NCI-H774 (cell line): Measurements from ENCODE around the gene CD40.

Experiments
- DNase-seq: peaks from one replicate; lab custom pipeline; 2025; lab: John Stamatoyannopoulos, UW

CD40 gene

DNA sequence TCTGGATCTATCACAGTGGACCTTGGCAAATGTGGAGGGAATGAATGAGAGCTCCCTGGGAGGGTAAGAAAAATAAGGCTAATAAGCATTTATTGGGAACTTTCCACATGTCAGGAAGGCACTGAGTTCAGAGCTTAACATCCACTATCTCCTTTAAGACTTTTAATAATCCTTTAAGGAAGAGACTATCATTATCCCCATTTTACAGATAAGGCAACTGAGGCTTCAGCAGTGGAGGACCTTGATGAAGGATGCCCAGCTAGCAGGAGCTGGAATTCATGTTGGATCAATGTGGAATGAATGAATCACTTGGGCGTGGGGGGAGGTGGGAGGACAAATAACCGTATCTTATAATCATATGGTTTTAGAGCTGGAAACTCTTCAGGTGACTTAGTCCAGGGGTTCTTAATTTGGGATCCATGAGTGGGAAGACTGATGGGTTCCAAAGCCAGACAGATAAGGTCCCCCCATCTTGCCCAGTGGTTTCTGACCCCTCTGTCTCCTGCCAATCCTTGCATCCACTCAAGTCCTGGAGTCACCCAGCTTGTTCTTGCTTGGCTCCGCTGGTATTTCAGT is 54.9 kb downstream of the CD40 start:
- no peak for DNase-seq

DNA sequence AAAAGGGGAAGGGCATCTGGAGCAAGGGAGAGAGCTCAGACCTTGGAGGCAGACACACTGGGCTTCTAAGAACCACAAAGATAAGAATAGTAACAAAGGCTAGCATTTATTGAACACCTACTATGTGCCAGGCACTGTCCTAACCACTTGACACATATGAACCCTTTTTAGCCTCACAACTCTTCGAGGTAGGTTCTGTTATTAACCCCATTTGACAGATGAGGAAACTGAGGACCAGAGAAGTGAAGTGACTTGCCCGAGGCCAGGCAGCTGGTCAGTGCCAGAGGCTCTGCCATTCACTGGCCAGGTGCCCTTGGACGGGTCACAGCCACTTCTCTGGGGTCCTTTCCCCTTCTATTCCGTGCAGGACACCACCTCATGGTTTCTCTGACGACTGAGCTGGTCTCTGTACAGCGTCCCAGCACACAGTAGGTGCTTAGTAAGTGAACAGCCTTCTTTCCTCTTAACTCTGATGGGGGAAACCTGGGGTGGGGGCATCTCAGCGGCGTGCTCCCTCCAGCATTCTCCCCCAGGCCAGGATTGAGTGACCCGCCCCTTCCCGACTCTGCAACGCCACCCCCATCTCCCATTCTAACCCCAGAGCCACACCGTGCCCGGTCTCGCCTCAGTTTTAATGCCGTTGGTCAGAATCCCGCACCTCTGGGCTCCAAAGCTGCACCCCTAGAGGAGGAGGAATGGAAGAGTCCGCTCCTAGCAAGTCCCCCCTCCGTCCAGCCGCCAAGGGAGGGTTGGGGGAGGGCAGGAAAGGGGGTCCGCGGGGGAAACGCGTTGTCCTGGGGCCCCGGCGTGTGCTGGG is 55.7 kb downstream of the CD40 start:
- DNase-seq, result no peak

- peak; percentile 48 for DNase-seq
Measured at GRCh38 chr20:46174469-46175126, 56.5 kb downstream of the CD40 start.

DNA sequence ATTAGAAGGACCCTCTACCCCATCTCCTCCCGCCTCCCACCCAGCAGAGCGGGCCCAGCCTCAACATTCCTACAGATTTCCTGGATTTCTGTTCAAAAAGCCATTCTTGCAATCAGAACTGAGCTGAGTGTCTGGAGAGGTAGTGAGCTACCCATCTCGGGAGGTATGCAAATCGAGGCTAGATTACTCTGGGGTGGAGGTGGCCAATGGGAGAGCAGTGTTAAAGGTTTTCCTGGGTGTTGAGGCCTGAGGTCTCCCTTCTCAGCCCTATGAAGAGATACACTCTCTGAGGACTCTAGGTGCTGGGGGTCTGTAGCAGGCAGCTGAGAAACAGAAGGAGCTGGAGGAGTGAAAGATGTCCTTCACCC is 57.0 kb downstream of the CD40 start:
- DNase-seq, result no peak

DNA sequence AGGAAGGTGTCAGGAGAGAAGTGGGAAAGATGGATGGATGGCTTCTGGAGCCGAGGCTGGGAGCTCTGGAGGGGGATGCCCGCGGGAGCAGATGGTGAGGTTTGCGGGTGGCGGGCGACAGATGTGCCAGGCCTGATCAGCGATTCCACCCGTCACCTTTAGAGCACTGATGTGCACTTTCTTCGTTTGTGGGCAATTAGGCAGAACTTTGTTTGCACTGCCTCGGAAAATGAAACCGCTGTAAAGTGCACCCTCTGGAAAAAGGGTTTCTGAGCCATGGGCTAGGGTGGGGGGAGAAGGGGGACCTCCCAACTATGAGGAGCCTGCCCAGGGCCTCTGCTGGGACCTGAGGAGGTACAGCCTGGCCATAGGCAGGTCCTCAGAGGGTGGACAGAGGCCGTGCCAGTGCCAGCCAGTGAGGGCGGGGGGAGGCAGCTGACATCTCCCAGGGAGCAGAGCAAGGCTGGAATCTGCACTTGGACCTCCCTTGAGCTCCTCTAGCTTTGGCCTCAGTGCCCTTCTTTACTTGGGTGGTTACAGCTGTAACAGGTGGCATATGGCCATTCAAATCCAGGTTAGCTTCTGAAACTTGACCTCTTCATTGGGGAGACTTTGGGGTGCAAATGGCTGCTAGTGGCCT is 58.7 kb downstream of the CD40 start:
- DNase-seq, result no peak

DNA sequence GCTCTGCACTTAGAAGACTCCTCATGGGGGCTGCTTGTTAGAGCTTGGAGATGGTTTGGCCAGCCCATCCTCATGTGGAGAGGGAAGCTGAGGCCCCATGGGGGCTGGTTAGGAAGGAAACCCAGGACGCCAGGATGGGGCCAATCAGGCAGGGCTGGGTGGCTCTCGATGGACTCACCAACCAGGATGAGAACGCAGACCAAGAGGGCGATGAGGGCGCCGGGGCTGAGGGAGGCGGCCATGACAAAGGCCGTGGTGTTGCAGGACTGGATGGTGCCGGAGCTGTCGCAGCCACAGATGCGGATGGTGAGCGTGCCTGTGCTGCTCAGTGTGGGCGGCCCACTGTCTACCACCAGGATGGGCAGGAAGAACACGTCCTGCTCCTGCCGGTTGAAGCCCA is 59.7 kb downstream of the CD40 start:
- DNase-seq, result no peak

DNA sequence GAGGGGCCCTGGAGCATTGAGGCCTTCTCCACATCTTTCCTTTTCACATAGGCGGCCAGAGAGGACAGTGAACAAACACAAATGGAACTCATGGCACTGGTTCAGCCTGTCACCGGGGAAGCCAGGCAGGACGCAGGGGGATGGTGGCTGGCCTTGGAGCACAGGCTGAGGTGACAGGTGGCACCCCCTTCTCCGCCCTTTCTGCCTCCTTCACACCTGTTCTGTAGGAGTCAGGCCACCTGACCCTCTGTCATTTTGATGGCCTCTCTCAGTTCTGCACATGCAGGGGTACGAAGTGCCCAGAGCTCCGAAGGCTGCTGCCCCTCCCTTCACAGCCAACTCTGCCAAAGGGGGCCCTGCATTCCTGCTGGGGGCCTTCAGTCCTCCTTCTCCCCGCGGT is 60.8 kb downstream of the CD40 start:
- DNase-seq, result no peak
